NCI-H2107 (cell line): ENCODE data around the gene RDX.
"Not testable (repeated sequence)": the region's sequence is repeated elsewhere in the genome, so short reads cannot be mapped to it uniquely, and the experiment has no call there.

Experiments
- DNase-seq: peaks from one replicate; lab custom pipeline; 2025; lab: John Stamatoyannopoulos, UW

The RDX gene

DNA sequence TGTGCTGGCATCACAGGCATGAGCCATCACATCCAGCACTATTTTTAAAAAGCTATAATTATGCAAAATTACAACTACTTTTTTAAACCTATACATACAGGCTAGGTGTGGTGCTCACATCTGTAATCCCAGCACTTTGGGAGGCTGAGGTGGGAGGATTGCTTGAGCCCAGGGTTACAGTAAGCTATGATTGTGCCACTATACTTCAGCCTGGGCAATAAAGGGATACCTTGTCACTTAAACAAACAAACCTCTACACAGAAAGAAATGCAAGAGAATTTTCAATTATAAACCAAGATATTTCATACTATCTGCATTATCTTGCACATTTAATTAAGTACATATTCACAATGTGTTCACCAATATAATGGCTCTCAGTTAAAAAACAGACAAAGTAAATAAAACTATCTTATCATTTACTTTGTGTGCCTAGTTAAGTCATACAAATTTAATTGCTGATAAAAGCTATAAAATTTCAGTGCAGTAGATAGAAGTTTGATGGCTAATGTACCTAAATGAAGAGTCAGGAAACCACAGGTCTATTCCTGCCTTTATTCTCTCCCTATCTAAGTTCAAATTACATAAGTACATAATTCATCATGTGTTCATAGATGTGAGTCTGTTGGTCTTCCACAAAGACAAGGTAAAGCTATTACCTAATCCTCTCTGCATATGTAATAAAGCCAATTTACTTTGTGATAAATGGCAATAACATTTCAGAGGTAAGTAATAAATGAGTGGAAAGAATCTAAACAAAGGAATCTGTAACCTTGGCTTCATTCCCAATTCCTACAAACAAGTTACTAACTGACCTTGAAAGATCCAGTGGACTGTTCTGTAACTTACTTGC lies 9.0 kb upstream of the RDX start:
- DNase-seq: peak; percentile 16

DNA sequence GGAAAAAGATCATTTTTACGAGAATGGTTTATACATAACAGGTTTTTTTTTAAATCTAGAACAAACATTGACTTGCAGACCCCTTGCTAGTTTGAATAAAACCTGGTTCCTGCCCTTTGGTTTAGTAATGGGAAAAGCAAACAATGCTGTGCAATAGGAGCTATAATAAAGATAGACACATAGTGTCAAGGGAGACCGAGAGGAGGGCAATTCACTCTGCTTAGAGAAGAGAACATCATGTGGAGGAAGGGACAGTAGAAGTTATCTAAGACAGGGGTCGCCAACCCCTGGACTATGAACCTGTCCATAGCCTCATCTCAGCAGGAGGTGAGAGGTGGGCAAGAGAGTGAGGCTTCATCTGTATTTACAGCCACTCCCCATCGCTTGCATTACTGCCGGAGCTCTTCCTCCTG lies 7.0 kb upstream of the RDX start:
- DNase-seq: no peak

DNA sequence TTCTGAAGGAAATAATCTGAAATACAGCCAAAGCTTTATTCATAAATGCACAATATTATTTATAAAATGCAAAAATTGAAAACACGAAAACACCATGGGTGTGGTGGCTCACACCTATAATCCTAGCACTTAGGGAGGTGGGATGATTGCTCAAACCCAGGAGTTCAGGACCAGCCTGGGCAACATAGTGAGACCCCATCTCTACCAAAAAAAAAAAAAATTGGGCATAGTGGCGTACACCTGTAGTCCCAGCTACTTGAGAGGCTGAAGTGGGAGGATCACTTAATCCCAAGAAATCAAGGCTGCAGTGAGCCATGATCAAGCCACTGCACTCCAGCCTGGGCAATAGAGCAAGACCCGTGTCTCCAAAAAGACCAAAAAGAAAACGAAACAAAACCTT lies 5.2 kb upstream of the RDX start:
- no peak for DNase-seq

DNA sequence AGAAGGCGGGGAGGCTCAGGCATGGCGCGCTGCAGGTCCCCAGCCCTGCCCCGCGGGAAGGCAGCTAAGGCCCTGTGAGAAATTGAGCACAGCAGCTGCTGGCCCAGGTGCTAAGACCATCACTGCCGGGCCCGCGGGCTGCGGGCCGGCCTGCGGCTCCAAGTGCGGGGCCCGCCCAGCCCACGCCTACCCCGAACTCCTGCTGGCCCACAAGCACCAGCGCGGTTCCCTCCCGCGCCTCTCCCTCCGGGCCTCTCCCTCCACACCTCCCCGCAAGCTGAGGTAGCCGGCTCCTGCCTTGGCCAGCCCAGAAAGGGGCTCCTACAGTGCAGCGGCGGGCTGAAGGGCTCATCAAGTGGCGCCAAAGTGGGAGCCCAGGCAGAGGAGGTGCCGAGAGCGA lies 4.6 kb upstream of the RDX start:
- no peak for DNase-seq

DNA sequence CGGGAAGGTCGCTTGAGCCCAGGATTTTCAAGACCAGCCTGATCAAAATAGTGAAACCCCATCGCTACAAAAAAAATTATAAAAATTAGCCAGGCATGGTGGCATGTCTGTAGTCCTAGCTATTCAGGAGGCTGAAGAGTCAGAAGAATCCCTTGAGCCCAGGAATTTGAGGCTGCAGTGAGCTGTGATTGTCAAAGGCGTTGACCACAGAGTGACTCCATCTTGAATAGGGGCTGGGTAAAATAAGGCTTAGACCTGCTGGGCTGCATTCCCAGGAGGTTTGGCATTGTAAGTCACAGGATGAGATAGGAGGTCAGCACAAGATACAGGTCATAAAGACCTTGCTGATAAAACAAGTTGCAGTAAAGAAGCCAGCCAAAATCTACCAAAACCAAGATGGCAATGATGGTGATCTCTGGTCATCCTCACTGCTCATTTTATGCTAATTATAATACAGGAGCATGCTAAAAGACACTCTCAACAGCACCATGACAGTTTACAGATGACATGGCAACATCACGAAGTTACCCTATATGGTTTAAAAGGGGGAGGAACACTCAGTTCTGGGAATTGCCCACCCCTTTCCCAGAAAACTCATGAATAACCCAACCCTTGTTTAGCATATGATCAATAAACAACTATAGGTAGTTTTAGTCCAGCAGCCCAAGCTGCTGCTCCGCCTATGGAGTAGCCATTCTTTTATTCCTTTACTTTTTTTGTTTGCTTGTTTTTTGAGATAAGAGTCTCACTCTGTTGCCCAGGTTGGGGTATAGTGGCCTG lies 2.8 kb upstream of the RDX start:
- no peak for DNase-seq

DNA sequence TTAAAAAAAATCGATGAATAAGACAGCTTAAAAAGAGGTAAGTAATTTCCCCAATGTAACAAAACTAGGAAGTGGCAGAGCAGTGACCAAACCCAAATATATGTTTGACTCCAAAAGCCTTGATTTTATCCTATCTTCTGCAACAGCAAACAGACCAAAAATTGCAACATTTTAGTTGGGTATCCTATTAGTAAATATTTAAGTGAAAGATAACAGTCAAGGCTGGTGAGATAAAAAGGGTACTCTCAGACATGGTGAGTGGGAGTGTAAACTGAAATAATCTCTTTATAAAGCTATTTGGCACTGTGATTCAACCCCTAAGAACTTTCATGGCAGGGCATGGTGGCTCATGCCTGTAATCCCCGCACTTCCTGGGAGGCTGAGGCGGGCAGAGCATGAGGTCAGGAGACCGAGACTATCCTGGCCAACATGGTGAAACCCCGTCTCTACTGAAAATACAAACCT lies 1.9 kb upstream of the RDX start:
- no peak for DNase-seq

DNA sequence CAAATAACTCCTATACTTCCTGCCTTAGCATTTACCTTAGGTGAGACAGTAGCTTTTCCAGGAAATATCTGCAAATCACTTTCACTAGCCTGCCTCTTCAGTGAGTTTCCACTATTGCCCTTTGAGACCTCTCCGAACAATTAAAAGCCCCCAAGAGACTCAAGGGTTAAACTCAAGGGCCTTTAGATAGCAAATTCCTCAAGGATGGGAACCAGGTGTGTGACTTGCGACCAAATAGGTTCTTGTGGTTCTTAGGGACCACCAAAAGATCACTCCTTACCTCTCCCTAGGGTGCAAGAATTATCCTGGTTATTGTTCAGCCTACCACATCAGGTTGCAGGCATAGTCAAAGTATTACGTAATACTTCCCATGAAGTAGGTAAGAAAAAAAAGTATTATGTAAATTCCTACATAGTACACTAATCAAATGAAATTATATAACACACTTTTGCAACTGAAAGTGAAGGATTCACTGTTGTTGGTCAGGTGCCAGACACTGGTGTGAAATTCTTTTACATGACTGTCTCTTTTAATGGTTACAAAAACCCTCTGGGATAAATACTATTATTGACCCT lies 1.4 kb upstream of the RDX start:
- no peak for DNase-seq

DNA sequence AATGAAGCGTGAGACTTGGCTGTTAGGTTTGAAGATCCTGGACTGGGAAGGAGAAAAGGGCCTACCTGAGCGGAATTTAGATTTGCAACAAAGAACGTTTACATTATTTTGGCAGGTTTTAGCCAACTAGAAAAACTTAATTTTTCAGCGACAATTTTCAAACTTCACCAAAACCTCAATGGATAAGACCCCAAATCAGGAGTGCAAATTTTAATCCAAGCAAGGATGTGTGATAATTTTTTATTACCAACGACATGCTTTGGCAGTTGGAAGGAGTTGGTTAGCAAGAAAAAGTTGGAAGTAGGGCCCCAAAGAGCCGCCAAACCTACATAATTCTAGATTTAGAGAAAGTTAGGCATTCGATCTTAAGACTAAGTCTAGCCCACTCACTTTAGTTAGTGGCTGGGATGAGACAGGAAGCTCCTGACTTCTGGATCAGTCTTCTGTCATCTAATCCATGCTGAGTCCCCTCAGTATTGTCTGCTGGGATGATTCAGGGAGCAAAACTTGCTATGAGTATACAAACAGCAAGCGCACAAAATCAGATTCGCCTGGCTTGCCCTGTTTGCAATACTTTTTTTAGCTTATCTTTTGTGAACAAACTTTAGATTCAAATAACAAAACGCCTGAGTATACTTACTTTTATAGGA lies 787 bp upstream of the RDX start:
- no peak for DNase-seq

DNA sequence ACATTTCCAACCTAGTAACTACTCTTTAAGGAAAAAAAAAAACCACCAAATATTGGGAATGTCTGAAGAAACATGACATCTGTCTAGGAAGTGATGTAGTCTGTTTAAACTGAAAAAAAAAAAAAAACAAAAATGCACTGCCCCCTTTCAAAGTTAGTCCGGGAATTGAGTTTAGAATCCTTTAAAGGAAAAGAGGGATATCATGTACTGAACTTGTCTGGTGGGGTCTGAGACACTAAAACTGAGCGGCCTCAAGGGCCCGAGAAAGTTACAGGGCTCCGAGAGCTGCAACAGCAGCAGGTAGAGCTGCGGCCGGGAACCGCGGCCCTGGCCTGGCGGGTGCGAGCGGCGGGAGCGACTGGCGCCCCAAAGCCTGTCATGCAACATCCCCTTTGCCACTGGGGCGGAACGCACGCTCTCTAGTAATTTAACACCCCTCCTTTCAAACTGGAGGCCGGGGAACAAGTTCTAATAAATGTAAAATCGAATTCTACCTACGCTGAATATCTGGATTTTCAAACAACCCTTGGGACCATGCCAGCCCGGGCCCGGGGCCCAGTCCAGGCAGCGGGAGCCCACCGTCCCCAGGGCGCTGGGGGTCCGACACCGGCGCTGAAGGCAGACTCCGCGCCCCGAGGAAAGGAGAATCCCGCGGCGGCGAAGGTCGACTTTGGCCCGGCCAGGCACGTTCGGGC lies 736 bp downstream of the RDX start:
- DNase-seq: peak; percentile 22

DNA sequence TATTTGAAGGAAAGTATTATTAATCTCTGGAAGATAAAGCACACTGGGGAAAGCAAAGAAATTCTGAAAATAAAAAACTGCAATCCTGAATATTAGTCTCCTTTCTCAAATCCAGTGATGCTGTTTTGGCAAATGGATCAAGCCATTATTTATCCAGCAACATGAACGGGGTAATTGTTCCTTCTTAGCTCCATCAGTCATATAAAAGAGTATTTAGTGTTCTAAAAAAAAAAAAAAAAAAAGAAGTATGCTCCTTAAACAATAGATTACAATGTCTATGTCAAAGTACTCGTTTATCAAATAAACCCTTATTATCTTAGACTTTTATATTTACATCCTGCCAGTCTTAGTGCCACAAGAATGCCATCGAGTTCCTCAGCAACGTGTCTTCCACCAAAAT lies 1.3 kb downstream of the RDX start:
- no peak for DNase-seq

DNA sequence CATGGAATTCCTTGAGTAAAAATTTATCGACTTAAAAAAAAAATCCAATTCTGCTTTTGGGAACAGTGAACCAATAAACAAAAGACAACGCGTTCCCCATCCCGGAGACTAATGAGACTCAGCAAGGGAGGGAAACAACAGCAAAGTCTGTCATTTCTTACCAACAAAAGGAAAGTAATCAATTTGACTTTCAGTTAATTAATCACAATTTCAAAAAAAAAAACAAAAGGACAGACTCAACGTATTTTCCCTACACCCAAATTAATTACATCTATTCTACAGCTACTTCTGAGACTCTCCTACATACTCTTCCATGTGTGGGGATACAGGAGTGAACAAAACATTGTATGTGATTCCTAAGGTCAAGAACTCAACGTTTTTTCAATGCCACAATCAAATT lies 1.9 kb downstream of the RDX start:
- DNase-seq: no peak

DNA sequence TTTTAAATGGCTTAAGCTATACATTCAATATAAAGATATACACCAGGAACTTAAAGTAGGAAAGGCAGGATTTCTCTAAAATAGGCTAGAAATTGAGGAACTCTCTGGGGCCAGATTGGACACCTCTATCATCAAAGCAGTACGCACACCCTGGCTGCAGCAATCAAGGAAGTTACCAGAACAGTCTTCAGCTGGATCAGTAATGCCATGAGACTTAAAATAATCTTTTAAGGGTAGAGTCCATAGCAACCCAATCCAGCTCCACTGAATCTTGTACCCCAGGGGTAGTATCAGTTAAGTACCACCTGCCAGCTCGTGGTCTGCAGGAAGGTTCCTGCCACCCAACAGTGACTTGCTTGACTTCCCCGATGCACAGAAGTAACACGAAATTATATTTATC lies 3.0 kb downstream of the RDX start:
- DNase-seq: no peak

DNA sequence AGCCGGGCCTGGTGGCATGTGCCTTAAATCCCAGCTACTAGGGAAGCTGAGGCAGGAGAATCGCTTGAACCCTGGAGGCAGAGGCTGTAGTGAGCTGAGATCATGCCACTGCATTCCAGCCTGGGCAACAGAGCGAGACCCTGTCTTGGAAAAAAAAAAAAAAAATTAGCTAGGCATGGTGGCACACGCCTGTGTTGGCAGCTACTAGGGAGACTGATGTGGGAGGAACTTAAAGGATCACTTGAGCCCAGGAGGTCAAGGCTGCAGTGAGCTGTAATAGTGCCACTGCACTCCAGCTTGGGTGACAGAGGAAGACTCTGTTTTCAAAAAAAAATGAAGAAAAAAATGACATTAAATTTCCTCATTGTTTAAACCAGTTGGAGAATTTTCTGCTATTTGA lies 4.3 kb downstream of the RDX start:
- not testable (repeated sequence) for DNase-seq

DNA sequence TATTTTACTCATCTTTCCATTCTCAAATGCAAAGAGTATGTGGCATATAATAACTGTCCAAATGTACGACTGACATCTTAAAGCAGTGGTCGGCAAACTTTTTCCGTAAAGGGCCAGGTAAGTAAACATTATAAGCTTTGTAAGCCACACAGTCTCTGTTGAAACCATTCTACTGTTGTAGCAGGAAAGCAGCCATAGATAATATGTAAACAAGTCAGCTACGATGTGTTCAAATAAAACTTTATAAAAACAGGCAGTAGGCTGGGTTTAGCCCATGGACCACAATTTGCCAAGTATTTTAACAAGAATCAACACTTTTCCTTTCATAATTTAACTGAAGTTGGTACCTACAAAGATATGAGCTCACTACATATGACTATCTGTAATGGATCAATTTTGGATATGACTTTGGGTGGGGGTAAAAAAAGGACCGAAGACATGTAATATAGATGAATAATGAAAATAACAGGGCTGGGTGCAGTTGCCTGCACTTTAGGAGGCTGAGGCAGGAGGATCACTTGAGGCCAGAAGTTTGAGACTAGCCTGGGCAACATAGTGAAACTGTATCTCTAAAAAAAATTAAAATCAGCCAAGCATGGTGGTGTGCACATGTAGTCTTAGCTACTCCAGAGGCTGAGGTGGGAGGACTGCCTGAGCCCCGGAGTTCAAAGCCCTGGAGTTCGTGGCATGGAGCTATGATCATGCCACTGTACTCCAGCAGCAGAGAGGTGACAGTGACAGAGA lies 5.7 kb downstream of the RDX start:
- no peak for DNase-seq

DNA sequence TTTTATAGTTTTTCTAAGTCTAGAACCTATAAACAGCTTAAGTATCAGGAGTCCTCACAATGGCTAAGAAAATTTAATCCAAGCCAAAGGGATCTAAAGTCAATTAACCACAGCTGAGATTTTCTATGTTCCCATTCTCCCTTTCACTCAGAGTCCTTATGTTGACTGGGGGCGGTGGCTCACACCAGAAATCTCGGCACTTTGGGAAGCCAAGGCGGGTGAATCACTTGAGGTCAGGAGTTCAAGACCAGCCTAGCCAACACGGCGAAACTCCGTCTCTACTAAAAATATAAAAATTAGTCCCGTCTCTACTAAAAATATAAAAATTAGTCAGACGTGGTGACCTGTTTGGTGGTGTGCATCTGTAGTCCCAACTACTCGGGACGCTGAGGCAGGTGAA lies 6.9 kb downstream of the RDX start:
- no peak for DNase-seq

DNA sequence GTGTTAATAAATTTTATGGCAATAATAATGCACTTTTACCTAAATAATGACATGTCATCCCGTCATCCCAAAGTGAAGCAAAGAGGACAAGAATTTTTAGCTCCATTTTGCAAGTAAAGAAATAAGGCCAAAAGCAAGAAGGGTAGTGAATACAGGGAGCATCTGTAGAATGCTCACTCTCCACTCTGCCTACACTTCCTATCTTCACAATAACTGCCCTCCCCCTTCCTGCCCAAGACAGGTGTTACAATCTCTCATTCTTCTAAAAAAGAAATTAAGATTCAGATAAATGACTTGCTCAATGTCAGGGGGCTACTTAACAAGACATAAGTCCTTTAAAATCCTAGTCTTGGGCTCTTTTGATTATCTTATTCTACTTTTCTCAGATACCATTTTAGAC lies 8.9 kb downstream of the RDX start:
- DNase-seq: no peak

DNA sequence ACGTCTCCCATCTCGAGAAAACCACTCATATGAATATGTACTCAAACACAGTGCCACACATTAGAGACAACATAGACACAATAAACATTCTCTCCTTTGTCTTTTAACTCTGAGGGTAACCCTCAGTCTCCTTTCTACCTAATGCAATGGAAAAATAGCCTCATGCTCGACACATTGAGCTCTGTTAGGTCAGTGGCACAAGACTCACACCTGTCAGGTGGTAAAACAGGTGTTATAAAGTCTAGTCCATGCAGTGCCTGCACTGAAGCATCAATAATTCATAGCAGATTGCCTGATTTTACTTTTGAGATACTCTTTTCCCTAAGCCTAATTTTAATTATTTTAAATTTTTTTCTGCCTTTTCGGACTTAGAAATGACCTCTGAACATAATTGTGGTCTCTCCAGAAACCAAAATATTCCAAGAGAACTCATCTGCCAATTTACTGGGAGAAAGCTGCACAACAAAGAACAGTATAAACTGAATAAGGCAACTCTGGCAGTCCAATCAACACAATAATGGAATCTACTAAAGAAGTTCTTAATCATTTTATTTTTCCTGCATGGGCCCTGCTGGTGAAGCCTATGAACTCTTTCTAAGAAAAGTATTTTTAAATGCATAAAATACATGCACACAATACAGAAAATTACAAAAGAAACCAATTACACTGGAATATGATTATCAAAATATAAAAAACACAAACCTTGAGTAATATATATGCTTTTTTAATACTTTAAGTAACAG lies 9.9 kb downstream of the RDX start:
- DNase-seq: peak; percentile 31

DNA sequence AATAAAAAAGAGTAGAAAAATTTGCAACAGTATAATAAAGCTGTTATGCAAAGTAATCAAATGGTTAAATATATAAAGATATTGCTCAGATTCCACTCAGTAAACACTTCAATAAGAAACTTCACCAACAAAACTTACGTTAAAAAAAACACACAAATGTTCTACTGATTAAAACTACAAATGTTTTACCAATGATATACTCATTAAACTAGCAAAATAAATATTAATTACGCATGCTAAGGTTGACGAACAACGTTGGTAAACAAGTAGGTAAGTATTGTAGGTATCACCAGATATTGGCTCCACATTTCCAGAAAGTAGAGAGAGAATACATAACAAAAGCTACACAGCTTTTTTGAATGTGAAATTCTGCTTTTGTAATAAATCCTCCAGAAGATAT lies 12.6 kb downstream of the RDX start:
- no peak for DNase-seq

DNA sequence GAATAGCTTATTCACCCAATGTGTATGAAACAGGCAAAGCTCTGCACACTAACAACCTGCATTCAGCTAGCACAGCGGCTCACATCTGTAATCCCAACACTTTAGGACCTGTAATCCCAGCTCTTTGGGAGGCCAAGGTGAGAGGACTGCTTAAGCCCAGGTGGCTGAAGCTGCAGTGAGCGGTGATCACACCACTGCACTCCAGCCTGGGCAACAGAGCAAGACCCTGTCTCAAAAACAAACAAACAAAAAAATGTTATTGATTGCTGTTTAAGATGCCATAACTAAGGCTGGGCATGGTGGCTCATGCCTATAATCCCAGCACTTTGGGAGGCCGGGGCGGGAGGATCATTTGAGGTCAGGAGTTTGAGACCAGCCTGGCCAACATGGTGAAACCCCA lies 15.8 kb downstream of the RDX start:
- DNase-seq: not testable (repeated sequence)

DNA sequence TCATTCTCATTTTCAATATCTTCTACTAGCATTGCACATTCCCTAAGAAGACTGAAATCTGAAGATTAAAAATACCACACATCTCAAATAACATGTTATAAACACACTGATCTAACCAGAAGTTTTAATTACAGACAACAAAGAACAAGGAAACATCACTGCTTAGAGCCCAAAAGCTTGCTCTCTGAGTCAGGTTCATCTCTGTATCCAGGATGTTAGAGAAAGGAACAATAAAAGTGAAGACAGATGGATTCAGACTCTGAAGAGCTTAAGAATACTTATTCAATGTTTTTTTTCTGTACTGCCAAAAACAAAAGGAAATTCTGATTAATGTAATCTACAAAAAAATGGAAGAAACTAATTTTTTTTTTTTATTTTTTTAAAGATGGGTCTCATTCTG lies 16.5 kb downstream of the RDX start:
- no peak for DNase-seq
